HUES64 (cell line): ENCODE data around the gene DUSP15.

Experiments used
- H3K27ac ChIP-seq: 2 replicates; pipeline ENCODE4 v1.7.0; 2013; ENCODE audit warnings: low read depth, low read length, inconsistent platforms
- H3K27me3 ChIP-seq: 2 replicates; pipeline ENCODE4 v1.6.1; 2013; ENCODE audit warnings: mild to moderate bottlenecking, low read length; ENCODE audit not compliant: insufficient read depth
- H3K36me3 ChIP-seq: 2 replicates; pipeline ENCODE4 v1.6.1; 2013; ENCODE audit warnings: mild to moderate bottlenecking, low read length; ENCODE audit not compliant: insufficient read depth
- H3K4me1 ChIP-seq: 2 replicates; pipeline ENCODE4 v1.6.1; 2013; ENCODE audit warnings: mild to moderate bottlenecking, low read length, moderate library complexity; ENCODE audit not compliant: insufficient read depth
- H3K4me3 ChIP-seq: 2 replicates; pipeline ENCODE4 v1.5.1; 2013; ENCODE audit warnings: mild to moderate bottlenecking, low read length, moderate library complexity
- H3K9ac ChIP-seq: 2 replicates; pipeline ENCODE4 v1.6.1; 2013; ENCODE audit warnings: mild to moderate bottlenecking, low read depth, low read length
- H3K9me3 ChIP-seq: 2 replicates; pipeline ENCODE4 v1.6.1; 2013; ENCODE audit warnings: low read depth, low read length; ENCODE audit not compliant: insufficient read depth
- whole genome bisulfite sequencing: fragments of 150-250, 120-280 bp; methylation state at CpG from one replicate; pipeline ENCODE4 v1.1.7; 2013; ENCODE audit warnings: missing lambda C conversion rate; 5-methylcytosine and 5-hydroxymethylcytosine counted together

DUSP15 gene

DNA sequence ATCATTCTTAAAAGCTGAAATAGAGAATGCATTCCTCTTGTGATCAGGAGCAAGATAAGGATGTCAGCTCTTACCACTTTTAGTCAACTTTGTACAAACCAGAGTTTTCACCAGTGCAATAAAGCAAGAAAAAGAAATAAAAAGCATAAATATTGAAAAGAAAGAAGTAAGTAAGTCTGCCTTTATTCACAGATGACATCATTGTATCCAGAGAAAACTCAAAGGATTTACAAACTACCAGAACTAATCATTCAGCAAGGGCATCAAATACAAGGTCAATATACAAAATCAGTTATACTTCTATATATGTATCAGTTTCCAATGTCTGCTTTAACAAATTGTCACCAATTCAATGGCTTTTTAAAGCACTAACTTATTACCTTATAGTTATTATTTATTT, 13.5 kb upstream of the DUSP15 start:
- Histone ChIP-seq H3K27ac (no peak overlapping the region), H3K27me3 (no peaks in the 10 kb centered on the region), H3K36me3 (no peaks in the 10 kb centered on the region), H3K4me1 (no peaks in the 10 kb centered on the region), H3K9me3 (no peaks in the 10 kb centered on the region), H3K4me3 (no peak overlapping the region), H3K9ac (no peak overlapping the region)

DNA sequence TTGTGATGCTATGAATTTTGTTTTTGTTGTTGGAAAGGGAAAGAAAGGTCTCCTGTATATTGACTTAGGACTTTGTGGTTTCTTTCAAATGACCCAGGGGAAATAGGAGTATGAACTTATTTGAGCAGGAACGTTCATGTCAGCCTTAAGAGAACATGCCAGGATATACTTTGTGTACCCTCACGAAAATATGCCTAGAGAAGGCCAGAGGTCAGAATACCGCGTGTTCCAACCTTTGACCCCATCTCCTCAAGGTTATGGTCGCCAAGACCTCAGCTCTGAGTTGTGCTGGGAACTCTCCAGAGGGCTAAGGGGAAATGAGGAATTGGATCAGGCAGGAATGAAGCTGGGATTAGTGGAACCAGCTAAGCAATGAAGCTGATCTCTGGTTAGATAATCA, 11.6 kb upstream of the DUSP15 start:
- Histone ChIP-seq H3K4me3 (no peak overlapping the region), H3K27me3 (no peaks in the 10 kb centered on the region), H3K36me3 (no peaks in the 10 kb centered on the region), H3K27ac (no peak overlapping the region), H3K9ac (no peak overlapping the region), H3K4me1 (no peaks in the 10 kb centered on the region), H3K9me3 (no peaks in the 10 kb centered on the region)
- 85% methylated on average over 5 of the region's 5 CpGs for WGBS

- 0 out of 2 replicates have a peak overlapping the region, but pooled peaks have one; percentile 9 for H3K27ac ChIP-seq
- 8% methylated on average over 45 of the region's 45 CpGs for WGBS
Observed at GRCh38 chr20:31879143-31879987, 9.0 kb upstream of the DUSP15 start.

DNA sequence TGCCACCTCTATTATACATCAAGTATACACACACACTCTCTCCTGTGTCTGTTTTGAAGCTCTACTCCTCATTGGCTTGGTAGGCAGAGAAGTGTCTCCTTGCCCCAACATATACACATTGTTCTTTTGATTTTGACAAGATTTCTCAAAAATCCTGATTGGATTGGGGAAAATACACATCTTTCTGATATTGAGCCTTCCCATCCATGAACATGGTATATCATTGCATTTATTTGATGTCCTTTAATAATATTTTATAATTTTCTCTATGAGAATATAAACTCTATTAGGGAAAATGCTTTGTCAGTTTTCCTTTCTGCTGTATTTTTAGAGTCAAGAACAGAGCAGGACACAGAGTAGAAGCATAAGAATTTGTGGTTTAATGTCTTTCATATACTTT, 7.4 kb upstream of the DUSP15 start:
- H3K27me3 ChIP-seq, result no peaks in the 10 kb centered on the region
- no peaks in the 10 kb centered on the region for H3K4me1 ChIP-seq
- no peaks in the 10 kb centered on the region for H3K36me3 ChIP-seq
- H3K27ac ChIP-seq, result no peak overlapping the region
- H3K4me3 ChIP-seq, result no peak overlapping the region
- H3K9ac ChIP-seq, result no peak overlapping the region
- no peaks in the 10 kb centered on the region for H3K9me3 ChIP-seq

More at GRCh38 chr20:31879143-31879987, 9.0 kb upstream of the DUSP15 start:
- no peaks in the 10 kb centered on the region for H3K9me3 ChIP-seq
- H3K9ac ChIP-seq, result peak overlapping the region; percentile 56
- H3K4me1 ChIP-seq, result no peaks in the 10 kb centered on the region
- no peaks in the 10 kb centered on the region for H3K36me3 ChIP-seq
- no peaks in the 10 kb centered on the region for H3K27me3 ChIP-seq
- H3K4me3 ChIP-seq, result peak overlapping the region; percentile 61

DNA sequence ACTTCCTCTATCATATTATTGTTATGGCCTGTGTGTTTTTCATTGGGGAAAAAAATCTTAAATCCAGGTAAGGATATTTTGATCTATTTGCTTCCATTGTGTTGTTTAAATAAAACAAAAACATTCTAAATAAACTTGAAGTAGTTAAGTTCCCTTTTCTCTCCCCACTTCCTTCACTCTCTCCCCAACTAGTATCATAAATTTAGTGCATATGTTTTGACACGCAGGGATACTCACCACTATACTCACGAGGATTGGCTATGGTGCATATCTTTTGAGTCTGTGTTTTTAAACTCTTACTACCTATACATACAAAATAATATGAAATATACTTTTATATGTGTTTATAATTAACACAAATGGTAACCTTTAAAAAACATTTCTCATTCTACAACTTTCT, 5.3 kb upstream of the DUSP15 start:
- Histone ChIP-seq H3K9ac (no peak overlapping the region), H3K9me3 (no peaks in the 10 kb centered on the region), H3K4me3 (no peak overlapping the region), H3K27me3 (peaks cover 14% of the 10 kb centered on the region), H3K36me3 (no peaks in the 10 kb centered on the region), H3K27ac (no peak overlapping the region), H3K4me1 (no peaks in the 10 kb centered on the region)
- 100% methylated on average over 1 of the region's 2 CpGs for WGBS

DNA sequence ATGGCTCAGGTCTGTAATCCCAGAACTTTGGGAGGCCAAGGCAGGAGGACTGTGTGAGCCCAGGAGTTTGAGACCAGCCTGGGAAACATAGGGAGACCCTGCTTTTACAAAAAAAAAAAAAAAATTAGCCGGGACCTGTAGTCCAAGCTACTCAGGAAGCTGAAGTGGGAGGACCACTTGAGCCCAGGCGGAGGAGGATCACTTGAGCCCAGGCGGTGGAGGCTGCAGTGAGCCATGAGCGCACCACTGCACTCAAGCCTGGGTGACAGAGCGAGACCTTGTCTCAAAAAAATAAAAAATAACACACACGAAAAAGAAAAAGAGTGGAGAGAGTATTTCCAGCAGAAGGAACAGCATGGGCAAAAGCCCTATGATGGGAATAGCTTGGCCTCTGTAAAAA, 2.1 kb upstream of the DUSP15 start:
- no peak overlapping the region for H3K9ac ChIP-seq
- no peaks in the 10 kb centered on the region for H3K36me3 ChIP-seq
- WGBS, result 89% methylated on average over 5 of the region's 6 CpGs
- no peaks in the 10 kb centered on the region for H3K9me3 ChIP-seq
- H3K4me3 ChIP-seq, result no peak overlapping the region
- H3K27ac ChIP-seq, result no peak overlapping the region
- no peaks in the 10 kb centered on the region for H3K4me1 ChIP-seq
- peaks cover 37% of the 10 kb centered on the region for H3K27me3 ChIP-seq

DNA sequence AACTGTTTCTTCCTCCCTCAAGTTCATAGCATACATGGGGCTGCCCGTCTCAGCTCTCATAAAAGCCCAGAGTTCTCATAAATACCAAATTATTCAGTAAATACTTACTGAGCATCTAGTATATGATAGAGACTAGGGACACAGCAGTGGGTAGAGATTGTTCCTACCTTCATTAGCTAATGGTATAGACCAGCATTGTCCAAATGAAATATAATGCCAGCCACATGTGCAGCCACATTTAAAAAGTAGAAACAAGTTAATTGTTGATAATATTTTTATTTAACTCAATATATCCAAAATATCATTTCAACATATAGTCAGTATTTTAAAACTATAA, 1.3 kb upstream of the DUSP15 start:
- 100% methylated on average over 1 of the region's 1 CpG for WGBS
- H3K36me3 ChIP-seq, result no peaks in the 10 kb centered on the region
- no peaks in the 10 kb centered on the region for H3K4me1 ChIP-seq
- H3K4me3 ChIP-seq, result no peak overlapping the region
- H3K9ac ChIP-seq, result no peak overlapping the region
- no peak overlapping the region for H3K27ac ChIP-seq
- peaks cover 37% of the 10 kb centered on the region for H3K27me3 ChIP-seq
- H3K9me3 ChIP-seq, result no peaks in the 10 kb centered on the region

DNA sequence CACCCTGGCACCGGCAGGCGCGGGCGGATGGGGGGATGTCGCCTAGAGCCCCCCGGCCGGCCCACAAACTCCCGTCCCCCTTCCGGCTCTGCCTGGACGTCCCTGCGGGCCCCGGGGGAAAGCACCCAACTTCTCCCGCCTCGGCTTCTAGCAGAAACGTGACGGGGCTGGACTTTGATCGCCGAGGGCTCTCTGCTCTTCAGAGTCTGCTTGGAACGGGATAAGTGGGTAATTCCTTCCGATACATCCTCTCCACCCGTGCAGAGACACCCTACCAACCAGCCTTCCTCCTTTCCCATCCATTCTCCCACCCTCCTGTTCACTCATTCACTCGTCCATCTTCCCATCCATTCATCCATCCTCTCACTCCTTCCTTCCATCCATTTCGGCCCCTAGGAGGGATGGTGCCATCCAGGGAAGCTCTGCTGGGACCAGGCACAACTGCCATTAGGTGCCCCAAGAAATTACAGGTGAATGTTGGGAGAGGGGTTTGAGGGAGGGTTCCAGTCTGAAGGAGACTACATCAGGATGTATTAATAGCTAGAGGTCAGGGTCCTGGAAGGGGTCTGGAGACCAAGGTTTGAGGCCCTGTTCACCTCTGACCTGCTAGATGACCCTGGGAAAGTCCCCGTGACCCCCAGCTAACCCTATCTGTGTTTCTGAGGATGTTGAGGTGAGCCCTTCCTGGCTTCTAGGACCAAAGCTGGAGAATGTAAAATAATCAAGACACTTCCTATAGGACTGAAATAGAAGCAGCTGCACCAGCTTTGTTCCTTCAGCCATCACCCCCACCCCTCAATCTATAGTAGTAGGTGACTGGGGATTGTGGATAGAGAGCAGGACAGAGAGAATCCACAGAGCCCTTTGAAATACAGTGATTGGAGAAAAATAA, 645 bp upstream of the DUSP15 start:
- peak overlapping the region; percentile 69 for H3K4me3 ChIP-seq
- H3K4me1 ChIP-seq, result no peaks in the 10 kb centered on the region
- H3K9ac ChIP-seq, result peak overlapping the region; percentile 66
- H3K27ac ChIP-seq, result no peak overlapping the region
- no peaks in the 10 kb centered on the region for H3K36me3 ChIP-seq
- no peaks in the 10 kb centered on the region for H3K9me3 ChIP-seq
- peaks cover 37% of the 10 kb centered on the region for H3K27me3 ChIP-seq
- WGBS, result 12% methylated on average over 24 of the region's 24 CpGs

DNA sequence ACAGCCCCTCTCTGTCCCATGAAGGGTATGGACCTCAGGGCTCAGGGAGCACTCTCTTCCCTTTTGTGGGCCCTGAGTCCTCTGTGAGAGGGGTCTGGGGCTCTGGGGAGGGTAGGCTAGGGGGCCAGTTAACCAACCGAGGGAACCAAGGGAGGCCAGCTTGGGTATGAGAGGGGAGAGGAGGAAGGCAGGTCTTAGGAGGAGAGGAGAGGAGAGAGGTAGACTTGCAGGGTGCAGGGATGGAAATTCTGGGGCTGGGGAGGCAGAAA, 720 bp downstream of the DUSP15 start:
- Histone ChIP-seq H3K4me1 (no peaks in the 10 kb centered on the region), H3K4me3 (peak overlapping the region; percentile 69), H3K27ac (no peak overlapping the region), H3K9ac (peak overlapping the region; percentile 66; the same call in 1 of the 2 replicates), H3K9me3 (no peaks in the 10 kb centered on the region), H3K36me3 (no peaks in the 10 kb centered on the region), H3K27me3 (peaks cover 37% of the 10 kb centered on the region)
- 21% methylated on average over 1 of the region's 1 CpG for WGBS

GRCh38 chr20:31868853-31869672, 1.3 kb downstream of the DUSP15 start:
- Histone ChIP-seq H3K27ac (no peak overlapping the region), H3K4me3 (no peak overlapping the region; the same call in 1 of the 2 replicates), H3K4me1 (no peaks in the 10 kb centered on the region), H3K27me3 (peaks cover 37% of the 10 kb centered on the region), H3K9ac (no peak overlapping the region), H3K9me3 (no peaks in the 10 kb centered on the region), H3K36me3 (no peaks in the 10 kb centered on the region)
- WGBS, result 86% methylated on average over 11 of the region's 12 CpGs

GRCh38 chr20:31866221-31866620, 4.1 kb downstream of the DUSP15 start:
- peaks cover 7% of the 10 kb centered on the region; the same call in 1 of the 2 replicates for H3K4me1 ChIP-seq
- no peak overlapping the region for H3K9ac ChIP-seq
- no peak overlapping the region for H3K27ac ChIP-seq
- H3K4me3 ChIP-seq, result no peak overlapping the region
- WGBS, result 75% methylated on average over 3 of the region's 3 CpGs
- H3K9me3 ChIP-seq, result no peaks in the 10 kb centered on the region
- no peaks in the 10 kb centered on the region for H3K36me3 ChIP-seq
- H3K27me3 ChIP-seq, result peaks cover 29% of the 10 kb centered on the region
